ENCODE results near the gene SLC10A4.

The SLC10A4 gene

DNA sequence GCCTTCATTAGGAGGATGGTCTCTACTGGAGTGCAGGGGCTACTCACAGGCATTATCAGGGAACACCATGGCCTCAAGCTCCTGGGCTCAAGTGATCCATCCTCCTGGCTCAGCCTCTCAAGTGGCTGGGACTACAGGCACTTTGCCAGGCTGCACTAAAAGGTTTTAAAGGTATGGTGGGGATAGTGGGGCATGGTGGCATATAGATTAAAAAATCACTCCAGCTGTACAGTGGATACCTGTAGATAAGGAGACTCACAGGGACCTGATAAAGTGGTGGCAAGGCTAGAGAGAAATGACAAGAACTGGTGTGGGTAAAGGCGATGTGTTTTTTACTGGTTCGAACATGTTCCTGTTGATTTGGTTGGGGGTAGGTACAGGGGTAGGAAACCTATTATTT is 12.8 kb downstream of the SLC10A4 start:
- H3K4me3 Mint-ChIP-seq: no peak overlapping the region
- CTCF ChIA-PET: no interaction called here
- H3K36me3 Mint-ChIP-seq: peaks cover 20% of the 10 kb centered on the region
- peaks cover 18% of the 10 kb centered on the region for H3K4me1 Mint-ChIP-seq
- no peak overlapping the region for H3K27ac Mint-ChIP-seq
- DNase-seq: no peak
- no peaks in the 10 kb centered on the region for H3K9me3 Mint-ChIP-seq
- H3K27me3 Mint-ChIP-seq: peaks cover 15% of the 10 kb centered on the region

DNA sequence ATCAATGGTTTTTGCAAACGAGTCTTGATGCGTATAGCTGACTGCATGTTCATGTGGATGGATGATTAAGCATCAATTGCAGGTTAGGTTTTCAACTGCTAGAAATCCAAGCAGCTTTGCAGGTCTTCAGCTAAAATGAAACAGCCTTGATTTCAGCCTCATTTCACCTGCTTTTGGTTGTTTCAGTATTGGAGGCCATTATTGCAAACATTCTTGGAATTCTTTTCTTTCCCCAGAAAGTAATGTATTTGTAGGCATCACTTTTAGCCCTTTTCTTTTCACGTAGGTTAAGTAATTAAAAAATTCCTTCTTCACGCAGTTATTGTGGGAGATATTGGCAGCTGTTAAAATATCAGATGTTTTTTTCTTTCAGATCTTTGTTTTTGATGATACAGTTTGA is 15.8 kb downstream of the SLC10A4 start:
- H3K27me3 Mint-ChIP-seq: peaks cover 3% of the 10 kb centered on the region
- peaks cover 31% of the 10 kb centered on the region for H3K36me3 Mint-ChIP-seq
- no peak overlapping the region for H3K27ac Mint-ChIP-seq
- CTCF ChIA-PET: no interaction called here
- DNase-seq: no peak
- H3K4me1 Mint-ChIP-seq: peaks cover 19% of the 10 kb centered on the region
- no peaks in the 10 kb centered on the region for H3K9me3 Mint-ChIP-seq
- no peak overlapping the region for H3K4me3 Mint-ChIP-seq

DNA sequence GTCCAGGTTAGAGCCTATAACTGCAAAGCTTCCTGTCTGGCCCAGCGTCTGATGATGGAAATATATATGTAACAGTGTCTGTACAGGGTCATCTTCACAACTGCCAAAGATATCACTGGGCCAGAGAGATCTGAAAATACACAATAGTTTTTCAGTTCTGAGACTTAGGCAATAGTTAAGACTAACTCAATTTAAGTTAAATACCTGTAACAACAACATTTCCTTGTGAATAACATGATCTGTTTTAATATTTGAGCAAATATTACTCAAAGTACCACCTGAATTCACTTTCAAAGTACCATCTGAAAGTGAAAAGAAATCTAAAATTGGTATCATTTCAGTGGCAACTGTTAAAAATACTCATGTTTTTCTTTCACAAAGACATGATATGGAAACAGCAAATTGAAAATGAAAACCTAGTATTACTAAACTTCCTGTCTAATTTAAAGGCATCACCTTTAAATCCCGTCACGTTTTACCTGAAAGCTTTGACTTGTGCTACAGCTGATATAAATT is 16.5 kb downstream of the SLC10A4 start:
- Mint-ChIP-seq H3K9me3 (no peaks in the 10 kb centered on the region), H3K4me1 (peaks cover 22% of the 10 kb centered on the region), H3K27ac (no peak overlapping the region), H3K27me3 (no peaks in the 10 kb centered on the region), H3K4me3 (no peak overlapping the region), H3K36me3 (peaks cover 31% of the 10 kb centered on the region)
- CTCF ChIA-PET: no interaction called here
- no peak for DNase-seq

DNA sequence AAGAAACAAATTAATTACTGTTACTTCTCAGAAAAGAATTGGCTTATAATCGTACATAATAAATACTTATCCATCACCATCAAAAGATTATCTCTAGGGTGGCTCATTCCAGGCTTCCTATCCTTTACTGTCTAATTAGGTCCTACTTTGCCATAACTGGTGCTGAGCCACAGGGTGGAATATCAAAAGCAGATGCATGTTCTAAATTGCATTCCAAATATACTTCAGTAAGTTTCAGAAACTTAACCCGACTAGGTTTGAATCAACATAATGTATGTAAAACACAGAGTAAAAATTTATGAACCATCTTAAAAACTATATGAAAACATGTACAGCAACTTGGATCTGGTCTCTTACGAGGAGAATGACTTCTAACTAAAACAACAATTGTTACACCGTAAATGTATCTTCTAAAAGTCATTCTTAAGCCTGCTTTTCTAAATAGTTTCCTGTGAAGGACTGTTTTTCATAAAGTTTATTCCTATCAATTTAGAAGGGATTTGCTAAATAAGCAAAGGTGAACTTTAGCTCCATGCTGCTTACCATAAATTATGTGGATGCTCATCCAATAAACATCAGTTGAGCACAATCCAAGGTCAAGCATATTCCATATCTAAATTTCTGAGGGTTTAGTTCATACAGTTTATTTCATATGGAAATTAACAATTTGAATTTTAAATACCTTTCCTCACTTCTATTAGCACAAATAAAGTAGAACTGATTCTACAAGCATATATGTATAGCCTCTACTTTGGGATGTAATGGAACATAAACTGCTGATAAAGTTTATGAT is 20.3 kb downstream of the SLC10A4 start:
- CTCF ChIA-PET: no interaction called here

DNA sequence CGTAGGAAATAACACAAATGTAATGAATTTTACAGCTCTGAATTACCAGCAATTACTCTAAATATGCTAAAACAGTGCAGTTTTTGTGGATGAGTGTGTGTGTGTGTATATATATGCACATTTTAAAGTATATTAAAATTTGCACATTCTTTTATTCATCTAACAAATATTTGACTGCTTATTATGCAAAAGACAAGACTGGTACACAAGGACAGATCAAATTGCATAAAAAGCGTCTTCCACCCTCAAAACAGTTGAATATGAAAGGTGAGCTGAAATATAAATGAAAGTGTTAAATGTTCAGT is 20.8 kb downstream of the SLC10A4 start:
- H3K4me1 Mint-ChIP-seq: peaks cover 18% of the 10 kb centered on the region
- no peak overlapping the region for H3K27ac Mint-ChIP-seq
- no peak for DNase-seq
- H3K9me3 Mint-ChIP-seq: no peaks in the 10 kb centered on the region
- peaks cover 46% of the 10 kb centered on the region for H3K36me3 Mint-ChIP-seq
- no peak overlapping the region for H3K4me3 Mint-ChIP-seq
- CTCF ChIA-PET: no interaction called here
- no peaks in the 10 kb centered on the region for H3K27me3 Mint-ChIP-seq

More for the DNA sequence above, 20.3 kb downstream of the SLC10A4 start:
- Mint-ChIP-seq H3K4me3 (no peak overlapping the region), H3K27ac (no peak overlapping the region), H3K4me1 (peaks cover 22% of the 10 kb centered on the region), H3K27me3 (no peaks in the 10 kb centered on the region), H3K9me3 (no peaks in the 10 kb centered on the region), H3K36me3 (peaks cover 45% of the 10 kb centered on the region)
- DNase-seq: no peak

DNA sequence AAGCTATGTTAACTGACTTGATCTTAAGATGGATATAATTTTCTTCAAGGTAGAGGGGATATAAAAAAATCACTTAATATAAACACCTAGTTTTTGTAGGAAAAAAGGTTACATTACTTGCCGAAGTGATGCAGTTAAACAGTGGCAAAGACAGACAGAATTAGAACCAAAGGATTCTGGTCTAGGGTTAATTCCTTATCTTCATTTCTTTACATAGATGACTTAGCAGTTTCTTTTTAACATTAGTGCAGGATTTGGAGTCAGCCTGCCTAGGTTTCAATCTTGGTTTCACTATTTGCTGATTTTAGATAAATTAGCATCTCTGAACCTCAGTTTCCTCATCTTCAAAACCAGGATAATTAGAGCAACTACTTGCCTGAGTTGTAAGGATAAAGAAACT is 21.2 kb downstream of the SLC10A4 start:
- CTCF ChIA-PET: no interaction called here
- H3K36me3 Mint-ChIP-seq: peaks cover 46% of the 10 kb centered on the region
- H3K27me3 Mint-ChIP-seq: no peaks in the 10 kb centered on the region
- no peak for DNase-seq
- H3K4me1 Mint-ChIP-seq: peaks cover 15% of the 10 kb centered on the region
- H3K9me3 Mint-ChIP-seq: no peaks in the 10 kb centered on the region
- no peak overlapping the region for H3K4me3 Mint-ChIP-seq
- no peak overlapping the region for H3K27ac Mint-ChIP-seq

DNA sequence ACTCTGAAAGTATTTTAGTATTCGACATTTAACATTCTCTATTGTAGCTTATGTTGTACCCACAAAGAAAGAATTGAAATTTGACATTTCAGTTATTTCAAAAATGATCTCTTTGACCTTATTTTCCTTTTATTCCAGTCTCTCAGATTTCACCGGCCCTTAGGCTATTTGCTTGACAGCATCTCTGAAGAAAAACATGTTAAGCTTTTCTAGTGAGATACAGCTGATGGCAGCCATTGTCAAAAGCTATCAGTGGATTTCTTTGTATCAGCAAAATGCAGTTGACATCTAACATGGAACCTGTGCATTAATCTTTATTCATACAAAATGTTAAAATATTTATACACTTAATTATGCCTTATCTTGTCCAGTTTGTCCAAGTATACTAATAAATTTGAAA is 23.6 kb downstream of the SLC10A4 start:
- Mint-ChIP-seq H3K27ac (no peak overlapping the region), H3K27me3 (no peaks in the 10 kb centered on the region), H3K36me3 (peaks cover 47% of the 10 kb centered on the region), H3K9me3 (no peaks in the 10 kb centered on the region), H3K4me1 (peaks cover 3% of the 10 kb centered on the region), H3K4me3 (no peak overlapping the region)
- CTCF ChIA-PET: interaction anchor here (0.7 kb wide), 1 partner anchor 40 kb away, joined by 3 read pairs; no protein-coding TSS in a partner anchor
- no peak for DNase-seq

DNA sequence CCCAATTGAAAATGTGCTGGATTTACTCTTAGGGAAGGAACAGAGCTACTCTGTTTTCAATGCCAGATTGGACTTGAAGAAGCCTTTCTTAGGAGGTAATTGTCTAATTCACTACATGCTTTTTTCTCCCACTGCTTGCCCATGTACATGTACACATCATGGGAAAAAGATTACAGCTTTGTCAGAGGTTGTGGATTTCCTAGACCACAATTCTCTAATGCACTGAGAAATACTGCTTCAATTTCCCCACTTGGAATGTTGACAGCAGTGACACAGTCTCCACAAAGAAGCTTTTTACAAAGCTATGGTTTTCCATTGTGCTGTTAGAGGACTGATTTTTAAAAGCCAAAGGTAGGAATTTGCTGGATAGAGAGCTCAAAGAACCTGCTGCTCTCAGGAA is 26.4 kb downstream of the SLC10A4 start:
- no peak for DNase-seq
- no peak overlapping the region for H3K27ac Mint-ChIP-seq
- no peaks in the 10 kb centered on the region for H3K27me3 Mint-ChIP-seq
- H3K36me3 Mint-ChIP-seq: peaks cover 59% of the 10 kb centered on the region
- no peak overlapping the region for H3K4me3 Mint-ChIP-seq
- no peaks in the 10 kb centered on the region for H3K9me3 Mint-ChIP-seq
- CTCF ChIA-PET: interaction anchor here (1.1 kb wide), 1 partner anchor 10 kb away, joined by 3 read pairs; no protein-coding TSS in a partner anchor
- no peaks in the 10 kb centered on the region for H3K4me1 Mint-ChIP-seq

DNA sequence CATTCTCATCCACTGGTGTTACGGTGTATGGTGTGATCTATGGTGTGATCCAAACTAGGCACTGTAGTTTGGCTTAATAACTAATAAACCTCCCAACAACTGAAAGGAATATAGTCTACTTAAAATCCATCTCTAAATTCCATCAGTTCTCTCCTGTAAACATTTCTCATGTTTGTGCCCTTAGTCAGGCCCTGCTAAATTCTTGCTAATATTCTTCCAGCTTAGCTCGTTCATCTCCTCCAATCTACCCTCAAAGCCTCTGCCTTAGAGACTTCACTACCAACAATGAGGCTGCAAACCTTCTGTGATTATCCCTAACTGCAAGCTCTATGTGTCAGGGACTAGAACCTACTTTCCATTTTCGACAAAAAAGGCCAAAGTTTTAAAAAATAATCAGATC is 35.0 kb downstream of the SLC10A4 start:
- H3K4me1 Mint-ChIP-seq: no peaks in the 10 kb centered on the region
- no peaks in the 10 kb centered on the region for H3K9me3 Mint-ChIP-seq
- CTCF ChIA-PET: interaction anchor here (1.0 kb wide), 1 partner anchor 300 kb away, joined by 4 read pairs; no protein-coding TSS in a partner anchor
- no peak for DNase-seq
- H3K4me3 Mint-ChIP-seq: no peak overlapping the region
- H3K27me3 Mint-ChIP-seq: no peaks in the 10 kb centered on the region
- peaks cover 42% of the 10 kb centered on the region for H3K36me3 Mint-ChIP-seq
- H3K27ac Mint-ChIP-seq: no peak overlapping the region

DNA sequence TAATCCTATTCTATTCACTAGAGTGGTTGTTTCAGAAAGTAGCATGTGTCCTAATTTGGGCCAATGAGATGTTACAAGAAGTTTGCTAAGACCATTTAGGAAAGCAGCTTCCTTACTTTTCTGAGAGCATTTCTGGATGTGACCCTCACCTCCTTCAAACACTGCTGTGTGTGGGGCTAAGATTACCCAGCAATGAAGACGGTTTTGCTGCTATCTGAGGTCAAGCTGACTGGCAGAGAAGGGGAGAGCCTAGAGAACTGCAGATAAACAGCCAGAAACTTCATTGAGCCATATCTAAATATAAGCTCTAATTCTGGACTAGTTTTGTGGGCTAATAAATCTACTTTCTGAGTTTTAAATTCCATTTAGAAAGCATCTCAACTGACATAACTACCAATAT is 43.3 kb downstream of the SLC10A4 start:
- DNase-seq: no peak
- CTCF ChIA-PET: interaction anchor here (0.8 to 1.0 kb wide), 2 partner anchors 131 to 151 kb away, joined by 3 read pairs; no protein-coding TSS in a partner anchor
- Mint-ChIP-seq H3K4me1 (no peaks in the 10 kb centered on the region), H3K36me3 (peaks cover 67% of the 10 kb centered on the region), H3K27ac (no peak overlapping the region), H3K4me3 (no peak overlapping the region), H3K27me3 (no peaks in the 10 kb centered on the region), H3K9me3 (no peaks in the 10 kb centered on the region)

DNA sequence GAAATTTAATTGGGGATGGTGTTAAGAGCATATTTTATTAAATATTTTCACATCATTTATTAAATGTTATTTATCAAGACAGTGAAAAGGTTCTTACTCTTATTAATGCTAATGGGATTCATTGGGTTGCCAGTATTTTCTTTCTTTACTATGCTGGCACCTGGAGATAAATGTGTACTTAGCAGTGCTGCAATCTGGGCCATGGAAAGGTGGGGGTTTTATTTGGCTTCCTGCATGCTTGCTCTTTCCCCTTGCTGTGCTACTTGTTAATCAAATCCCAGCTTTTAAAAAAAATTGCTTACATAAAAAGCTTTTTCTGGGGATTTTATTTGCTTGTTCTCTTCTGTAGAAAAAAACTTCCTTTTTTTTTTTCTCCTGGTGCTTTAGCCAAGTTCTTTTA is 55.2 kb downstream of the SLC10A4 start:
- Mint-ChIP-seq H3K27ac (no peak overlapping the region), H3K4me1 (no peaks in the 10 kb centered on the region)

More for the DNA sequence above, 55.2 kb downstream of the SLC10A4 start:
- no peaks in the 10 kb centered on the region for H3K27me3 Mint-ChIP-seq
- no peaks in the 10 kb centered on the region for H3K9me3 Mint-ChIP-seq
- H3K36me3 Mint-ChIP-seq: peaks cover 45% of the 10 kb centered on the region
- H3K4me3 Mint-ChIP-seq: no peak overlapping the region
- DNase-seq: no peak
- CTCF ChIA-PET: no interaction called here
